HEK293 (cell line): ENCODE data around the gene PTGES.

Experiments used
- CTCF ChIA-PET: fragments of 350-600 bp; formaldehyde crosslinking; extraction: SDS; loops from one replicate; lab custom pipeline; 2021; ENCODE audit warnings: antibody characterized with exemption; lab: Yijun Ruan, JAX
- POLR2A ChIA-PET: fragments of 300-600 bp; formaldehyde crosslinking; extraction: SDS; loops from one replicate; lab custom pipeline; 2020; ENCODE audit warnings: antibody characterized with exemption, inconsistent platforms; lab: Yijun Ruan, JAX
- H3K27ac ChIP-seq: fragments of 200-500 bp; sonication (Bioruptor generic); 2 replicates; pipeline ENCODE4 v1.5.1; 2014; ENCODE audit warnings: low read depth, low read length, control low read depth, inconsistent platforms; ENCODE audit errors: extremely low read depth
- H3K36me3 ChIP-seq, 2 experiments: fragments of 200-500 bp in 1 of 2; sonication (Bioruptor generic) in 1 of 2; 1 replicate in 1 of 2; 2 replicates in 1 of 2; pipeline ENCODE4 v1.5.1; 2014 to 2017; ENCODE audit warnings: inconsistent platforms in 2 of 2, low read length in 2 of 2; ENCODE audit not compliant: control insufficient read depth in 2 of 2, insufficient read depth in 1 of 2
- H3K4me1 ChIP-seq: fragments of 200-500 bp; sonication (Bioruptor generic); 2 replicates; pipeline ENCODE4 v1.5.1; 2014; ENCODE audit warnings: mild to moderate bottlenecking, low read length, inconsistent platforms; ENCODE audit not compliant: control insufficient read depth, insufficient read depth
- H3K4me3 ChIP-seq: 2 replicates; pipeline ENCODE4 v1.5.1; 2011; ENCODE audit warnings: low read depth, mild to moderate bottlenecking, control low read depth, low read length, moderate library complexity
- H3K9me3 ChIP-seq: fragments of 200-500 bp; sonication (Bioruptor generic); 2 replicates; pipeline ENCODE4 v1.5.1; 2014; ENCODE audit warnings: low read depth, low read length, inconsistent platforms; ENCODE audit not compliant: control insufficient read depth, insufficient read depth
- GLI4 ChIP-seq: fragments of 450-650 bp; formaldehyde crosslinking; IDR thresholded peaks from 2 replicates; pipeline ENCODE4 v1.5.1; 2016; ENCODE audit warnings: missing biosample characterization, missing genetic modification characterization
- GLIS1 ChIP-seq: fragments of 450-650 bp; formaldehyde crosslinking; IDR thresholded peaks from 2 replicates; pipeline ENCODE4 v1.5.1; 2016; ENCODE audit warnings: missing biosample characterization, missing genetic modification characterization
- MYNN ChIP-seq: fragments of 450-650 bp; formaldehyde crosslinking; IDR thresholded peaks from 2 replicates; pipeline ENCODE4 v1.5.1; 2016; ENCODE audit warnings: missing biosample characterization, missing genetic modification characterization, borderline replicate concordance
- PRDM1 ChIP-seq: fragments of 450-650 bp; formaldehyde crosslinking; IDR thresholded peaks from 2 replicates; pipeline ENCODE4; 2016; ENCODE audit warnings: missing biosample characterization, missing genetic modification characterization
- SP3 ChIP-seq: fragments of 450-650 bp; formaldehyde crosslinking; IDR thresholded peaks from 2 replicates; pipeline ENCODE4 v1.5.1; 2016; ENCODE audit warnings: missing biosample characterization, missing genetic modification characterization
- ZIC2 ChIP-seq: fragments of 450-650 bp; formaldehyde crosslinking; IDR thresholded peaks from 2 replicates; pipeline ENCODE4 v1.5.1; 2016; ENCODE audit warnings: missing biosample characterization, missing genetic modification characterization
- ZNF10 ChIP-seq: fragments of 450-650 bp; formaldehyde crosslinking; IDR thresholded peaks from 2 replicates; pipeline ENCODE4 v1.5.1; 2017; ENCODE audit warnings: missing biosample characterization, missing genetic modification characterization
- ZNF311 ChIP-seq: fragments of 450-650 bp; formaldehyde crosslinking; IDR thresholded peaks from 2 replicates; pipeline ENCODE4 v1.5.1; 2017; ENCODE audit warnings: missing biosample characterization, missing genetic modification characterization, borderline replicate concordance
- ZNF341 ChIP-seq: fragments of 450-650 bp; formaldehyde crosslinking; IDR thresholded peaks from 2 replicates; pipeline ENCODE4; 2016; ENCODE audit warnings: low read depth, missing biosample characterization, missing genetic modification characterization
- ZNF426 ChIP-seq: fragments of 450-650 bp; formaldehyde crosslinking; IDR thresholded peaks from 2 replicates; pipeline ENCODE4 v1.5.1; 2017; ENCODE audit warnings: missing biosample characterization, missing genetic modification characterization, mild to moderate bottlenecking, inconsistent platforms, moderate library complexity
- ZNF623 ChIP-seq: fragments of 450-650 bp; formaldehyde crosslinking; IDR thresholded peaks from 2 replicates; pipeline ENCODE4 v1.5.1; 2016; ENCODE audit warnings: missing biosample characterization, missing genetic modification characterization
- ZNF629 ChIP-seq: fragments of 450-650 bp; formaldehyde crosslinking; IDR thresholded peaks from 2 replicates; pipeline ENCODE4 v1.5.1; 2017; ENCODE audit warnings: missing biosample characterization, missing genetic modification characterization
- ZNF660 ChIP-seq: fragments of 450-650 bp; IDR thresholded peaks from 2 replicates; pipeline ENCODE4 v1.5.1; 2018; ENCODE audit warnings: missing biosample characterization, mild to moderate bottlenecking, missing genetic modification characterization
- TF ChIP-seq, protein P1 (sequence below): fragments of 450-650 bp; formaldehyde crosslinking; IDR thresholded peaks from 2 replicates; pipeline ENCODE4 v1.5.1; 2016; ENCODE audit warnings: missing biosample characterization, missing genetic modification characterization
- TF ChIP-seq, protein P2 (sequence below): fragments of 450-650 bp; formaldehyde crosslinking; IDR thresholded peaks from 2 replicates; pipeline ENCODE4 v1.5.1; 2016; ENCODE audit warnings: missing biosample characterization, missing genetic modification characterization
- TF ChIP-seq, protein P3 (sequence below): fragments of 450-650 bp; formaldehyde crosslinking; IDR thresholded peaks from 2 replicates; pipeline ENCODE4; 2016; ENCODE audit warnings: missing biosample characterization, missing genetic modification characterization
- TF ChIP-seq, protein P4 (sequence below): fragments of 450-650 bp; formaldehyde crosslinking; IDR thresholded peaks from 2 replicates; pipeline ENCODE4 v1.5.1; 2016; ENCODE audit warnings: missing biosample characterization, missing genetic modification characterization
- TF ChIP-seq, protein P5 (sequence below): fragments of 450-650 bp; formaldehyde crosslinking; IDR thresholded peaks from 2 replicates; pipeline ENCODE4 v1.5.1; 2016; ENCODE audit warnings: missing biosample characterization, missing genetic modification characterization, low read depth
- TF ChIP-seq, protein P6 (sequence below): sonication (generic); formaldehyde crosslinking; IDR thresholded peaks from 2 replicates; pipeline ENCODE4 v1.8.1; 2022; ENCODE audit warnings: mild to moderate bottlenecking, moderate library complexity, missing genetic modification reagents

The PTGES gene

DNA sequence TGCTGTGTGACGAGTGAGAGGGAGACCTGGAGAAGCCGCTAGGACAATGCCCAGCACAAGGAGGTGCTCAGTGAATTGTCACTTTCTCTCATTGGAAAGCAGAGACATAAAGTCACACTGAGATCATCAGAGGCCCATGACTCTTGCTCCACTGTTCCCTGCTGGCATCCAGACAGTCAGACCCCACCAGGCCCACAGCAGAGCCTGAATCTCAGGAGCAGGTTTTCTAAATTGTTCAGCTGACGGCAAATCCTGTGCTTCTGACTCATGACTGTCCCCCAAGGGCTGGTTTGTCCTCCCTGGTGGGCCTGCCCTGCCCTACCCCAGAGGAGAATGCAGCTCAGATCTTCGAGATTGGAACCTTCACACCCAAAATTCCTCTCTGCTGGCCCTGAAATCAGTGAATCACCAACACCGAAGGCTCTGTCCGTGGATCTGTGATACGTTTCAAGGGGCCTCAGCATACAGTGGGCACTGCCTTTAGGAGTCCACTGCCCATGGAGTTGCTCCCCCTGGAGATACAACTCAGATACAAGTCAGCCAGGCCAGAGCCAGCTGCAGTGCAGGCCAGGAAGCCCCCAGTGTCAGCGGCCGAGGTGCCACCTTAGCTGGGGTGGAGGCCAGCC is 2.7 kb downstream of the PTGES start:
- no peaks in the 10 kb centered on the region for H3K4me1 ChIP-seq
- H3K27ac ChIP-seq = no peak overlapping the region
- no peaks in the 10 kb centered on the region for H3K36me3 ChIP-seq
- H3K9me3 ChIP-seq = no peaks in the 10 kb centered on the region
- TF ChIP-seq ZNF426 (tag by site-specific recombination) (no peak), ZIC2 (tag by site-specific recombination) (peak; percentile 67), GLIS1 (tag by site-specific recombination) (peak; percentile 83), GLI4 (tag by site-specific recombination) (no peak), PRDM1 (peak; percentile 61; the same call in 1 of the 2 replicates)
- TF ChIP-seq, protein P1, sequence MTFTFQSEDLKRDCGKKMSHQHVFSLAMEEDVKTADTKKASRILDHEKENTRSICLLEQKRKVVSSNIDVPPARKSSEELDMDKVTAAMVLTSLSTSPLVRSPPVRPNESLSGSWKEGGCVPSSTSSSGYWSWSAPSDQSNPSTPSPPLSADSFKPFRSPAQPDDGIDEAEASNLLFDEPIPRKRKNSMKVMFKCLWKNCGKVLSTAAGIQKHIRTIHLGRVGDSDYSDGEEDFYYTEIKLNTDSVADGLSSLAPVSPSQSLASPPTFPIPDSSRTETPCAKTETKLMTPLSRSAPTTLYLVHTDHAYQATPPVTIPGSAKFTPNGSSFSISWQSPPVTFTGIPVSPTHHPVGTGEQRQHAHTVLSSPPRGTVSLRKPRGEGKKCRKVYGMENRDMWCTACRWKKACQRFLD = no peak
- no peak overlapping the region for H3K4me3 ChIP-seq
- CTCF ChIA-PET = interaction anchor here (0.6 to 4.9 kb wide), 13 partner anchors 9 to 618 kb away, joined by 3 to 62 read pairs (median 4); no protein-coding TSS in a partner anchor
- POLR2A ChIA-PET = no interaction called here

DNA sequence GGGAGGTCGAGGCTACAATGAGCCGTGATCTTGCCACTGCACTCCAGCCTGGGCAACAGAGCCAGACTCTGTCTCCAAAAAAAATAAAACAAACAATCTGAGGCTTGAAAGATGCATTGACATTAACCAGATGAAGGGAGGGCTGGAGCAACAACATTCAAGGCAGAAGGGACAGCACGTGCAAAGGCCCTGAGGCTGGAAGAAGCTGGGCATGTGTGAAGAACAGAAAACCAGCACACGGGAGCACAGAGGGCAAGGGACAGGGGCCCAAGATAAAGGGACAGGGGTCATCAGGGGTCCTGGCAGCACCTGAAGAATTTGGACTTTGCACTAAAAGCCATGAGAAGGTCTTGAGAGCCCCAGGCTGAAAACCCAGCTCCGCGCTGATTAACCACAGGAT is 3.3 kb downstream of the PTGES start:
- ChIA-PET CTCF (interaction anchor here (1.0 to 4.9 kb wide), 10 partner anchors 10 to 617 kb away, joined by 3 to 62 read pairs (median 6); no protein-coding TSS in a partner anchor), POLR2A (no interaction called here)
- TF ChIP-seq, protein P2, sequence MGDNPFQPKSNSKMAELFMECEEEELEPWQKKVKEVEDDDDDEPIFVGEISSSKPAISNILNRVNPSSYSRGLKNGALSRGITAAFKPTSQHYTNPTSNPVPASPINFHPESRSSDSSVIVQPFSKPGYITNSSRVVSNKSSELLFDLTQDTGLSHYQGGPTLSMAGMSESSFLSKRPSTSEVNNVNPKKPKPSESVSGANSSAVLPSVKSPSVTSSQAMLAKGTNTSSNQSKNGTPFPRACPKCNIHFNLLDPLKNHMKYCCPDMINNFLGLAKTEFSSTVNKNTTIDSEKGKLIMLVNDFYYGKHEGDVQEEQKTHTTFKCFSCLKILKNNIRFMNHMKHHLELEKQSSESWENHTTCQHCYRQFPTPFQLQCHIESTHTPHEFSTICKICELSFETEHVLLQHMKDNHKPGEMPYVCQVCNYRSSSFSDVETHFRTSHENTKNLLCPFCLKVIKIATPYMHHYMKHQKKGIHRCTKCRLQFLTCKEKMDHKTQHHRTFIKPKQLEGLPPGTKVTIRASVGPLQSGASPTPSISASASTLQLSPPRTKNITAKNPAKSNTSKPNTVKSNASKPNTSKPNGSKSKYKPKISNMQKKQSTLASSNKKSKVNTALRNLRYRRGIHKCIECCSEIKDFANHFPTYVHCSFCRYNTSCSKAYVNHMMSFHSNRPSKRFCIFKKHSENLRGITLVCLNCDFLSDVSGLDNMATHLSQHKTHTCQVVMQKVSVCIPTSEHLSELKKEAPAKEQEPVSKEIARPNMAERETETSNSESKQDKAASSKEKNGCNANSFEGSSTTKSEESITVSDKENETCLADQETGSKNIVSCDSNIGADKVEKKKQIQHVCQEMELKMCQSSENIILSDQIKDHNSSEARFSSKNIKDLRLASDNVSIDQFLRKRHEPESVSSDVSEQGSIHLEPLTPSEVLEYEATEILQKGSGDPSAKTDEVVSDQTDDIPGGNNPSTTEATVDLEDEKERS (tag by site-specific recombination) = 0 out of 2 replicates have a peak, but pooled peaks have one; percentile 21
- TF ChIP-seq, protein P3, sequence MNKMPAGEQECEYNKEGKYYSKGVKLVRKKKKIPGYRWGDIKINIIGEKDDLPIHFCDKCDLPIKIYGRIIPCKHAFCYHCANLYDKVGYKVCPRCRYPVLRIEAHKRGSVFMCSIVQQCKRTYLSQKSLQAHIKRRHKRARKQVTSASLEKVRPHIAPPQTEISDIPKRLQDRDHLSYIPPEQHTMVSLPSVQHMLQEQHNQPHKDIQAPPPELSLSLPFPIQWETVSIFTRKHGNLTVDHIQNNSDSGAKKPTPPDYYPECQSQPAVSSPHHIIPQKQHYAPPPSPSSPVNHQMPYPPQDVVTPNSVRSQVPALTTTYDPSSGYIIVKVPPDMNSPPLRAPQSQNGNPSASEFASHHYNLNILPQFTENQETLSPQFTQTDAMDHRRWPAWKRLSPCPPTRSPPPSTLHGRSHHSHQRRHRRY (tag by site-specific recombination) = no peak
- TF ChIP-seq ZNF10 (tag by site-specific recombination) = no peak
- TF ChIP-seq, protein P4, sequence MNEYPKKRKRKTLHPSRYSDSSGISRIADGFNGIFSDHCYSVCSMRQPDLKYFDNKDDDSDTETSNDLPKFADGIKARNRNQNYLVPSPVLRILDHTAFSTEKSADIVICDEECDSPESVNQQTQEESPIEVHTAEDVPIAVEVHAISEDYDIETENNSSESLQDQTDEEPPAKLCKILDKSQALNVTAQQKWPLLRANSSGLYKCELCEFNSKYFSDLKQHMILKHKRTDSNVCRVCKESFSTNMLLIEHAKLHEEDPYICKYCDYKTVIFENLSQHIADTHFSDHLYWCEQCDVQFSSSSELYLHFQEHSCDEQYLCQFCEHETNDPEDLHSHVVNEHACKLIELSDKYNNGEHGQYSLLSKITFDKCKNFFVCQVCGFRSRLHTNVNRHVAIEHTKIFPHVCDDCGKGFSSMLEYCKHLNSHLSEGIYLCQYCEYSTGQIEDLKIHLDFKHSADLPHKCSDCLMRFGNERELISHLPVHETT (tag by site-specific recombination) = no peak
- peak; percentile 99 for TF ChIP-seq ZNF623 (tag by site-specific recombination)
- TF ChIP-seq ZNF660 (tag by site-specific recombination) = no peak
- no peak for TF ChIP-seq ZNF341 (tag by site-specific recombination)
- TF ChIP-seq ZNF629 (tag by site-specific recombination) = no peak
- no peak for TF ChIP-seq SP3
- TF ChIP-seq, protein P5, sequence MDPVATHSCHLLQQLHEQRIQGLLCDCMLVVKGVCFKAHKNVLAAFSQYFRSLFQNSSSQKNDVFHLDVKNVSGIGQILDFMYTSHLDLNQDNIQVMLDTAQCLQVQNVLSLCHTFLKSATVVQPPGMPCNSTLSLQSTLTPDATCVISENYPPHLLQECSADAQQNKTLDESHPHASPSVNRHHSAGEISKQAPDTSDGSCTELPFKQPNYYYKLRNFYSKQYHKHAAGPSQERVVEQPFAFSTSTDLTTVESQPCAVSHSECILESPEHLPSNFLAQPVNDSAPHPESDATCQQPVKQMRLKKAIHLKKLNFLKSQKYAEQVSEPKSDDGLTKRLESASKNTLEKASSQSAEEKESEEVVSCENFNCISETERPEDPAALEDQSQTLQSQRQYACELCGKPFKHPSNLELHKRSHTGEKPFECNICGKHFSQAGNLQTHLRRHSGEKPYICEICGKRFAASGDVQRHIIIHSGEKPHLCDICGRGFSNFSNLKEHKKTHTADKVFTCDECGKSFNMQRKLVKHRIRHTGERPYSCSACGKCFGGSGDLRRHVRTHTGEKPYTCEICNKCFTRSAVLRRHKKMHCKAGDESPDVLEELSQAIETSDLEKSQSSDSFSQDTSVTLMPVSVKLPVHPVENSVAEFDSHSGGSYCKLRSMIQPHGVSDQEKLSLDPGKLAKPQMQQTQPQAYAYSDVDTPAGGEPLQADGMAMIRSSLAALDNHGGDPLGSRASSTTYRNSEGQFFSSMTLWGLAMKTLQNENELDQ (tag by site-specific recombination) = no peak
- TF ChIP-seq, protein P6, sequence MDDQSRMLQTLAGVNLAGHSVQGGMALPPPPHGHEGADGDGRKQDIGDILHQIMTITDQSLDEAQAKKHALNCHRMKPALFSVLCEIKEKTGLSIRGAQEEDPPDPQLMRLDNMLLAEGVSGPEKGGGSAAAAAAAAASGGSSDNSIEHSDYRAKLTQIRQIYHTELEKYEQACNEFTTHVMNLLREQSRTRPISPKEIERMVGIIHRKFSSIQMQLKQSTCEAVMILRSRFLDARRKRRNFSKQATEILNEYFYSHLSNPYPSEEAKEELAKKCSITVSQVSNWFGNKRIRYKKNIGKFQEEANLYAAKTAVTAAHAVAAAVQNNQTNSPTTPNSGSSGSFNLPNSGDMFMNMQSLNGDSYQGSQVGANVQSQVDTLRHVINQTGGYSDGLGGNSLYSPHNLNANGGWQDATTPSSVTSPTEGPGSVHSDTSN (CRISPR knock-in tag) = no peak
- TF ChIP-seq MYNN (tag by site-specific recombination) = no peak
- no peak for TF ChIP-seq ZNF311 (tag by site-specific recombination)
- H3K4me1 ChIP-seq = no peaks in the 10 kb centered on the region
- H3K9me3 ChIP-seq = no peaks in the 10 kb centered on the region
- no peak overlapping the region for H3K4me3 ChIP-seq
- no peaks in the 10 kb centered on the region for H3K36me3 ChIP-seq
- H3K27ac ChIP-seq = no peak overlapping the region
